Adrenal gland (tissue), 5 donors: ENCODE results near the gene MDC1.
"Not testable (repeated sequence)": the region's sequence is repeated elsewhere in the genome, so short reads cannot be mapped to it uniquely, and the experiment has no call there.

Experiments used
- CTCF ChIP-seq, 6 experiments: fragments of 450-650 bp in 4 of 6; fragments of 200-600 bp in 2 of 6; sonication (generic) in 1 of 6; IDR thresholded peaks; 1 replicate in 5 of 6; 2 replicates in 1 of 6; pipeline versions ENCODE4 v1.5.1 to v1.8.0; 2016 to 2021; ENCODE audit warnings: antibody characterized with exemption in 6 of 6, mild to moderate bottlenecking in 2 of 6, moderate library complexity in 1 of 6
- POLR2A ChIP-seq, 2 donors: fragments of 450-650 bp; IDR thresholded peaks; one replicate each; pipeline ENCODE4 v1.6.1; 2017; ENCODE audit warnings: antibody characterized with exemption in 2 of 2, mild to moderate bottlenecking in 2 of 2, moderate library complexity in 1 of 2
- donor health status: DM: no; HTN: no; CAD: no.

- not testable (repeated sequence) for TF ChIP-seq CTCF, POLR2A (IDR thresholded peaks at IDR 0.05)
Measured at GRCh38 chr6:30764490-30765043, 47.5 kb upstream of the MDC1 start.
